ENCODE measurements around the gene DDO.

GRCh38 chr6:110447761-110448160, 32.4 kb upstream of the DDO start:
- no peak for TF ChIP-seq CTCF (IDR thresholded peaks at IDR 0.05; ENCODE audit: poor library complexity, severe bottlenecking)
- TF ChIP-seq MXI1 (conservative IDR thresholded peaks at IDR 0.05; ENCODE audit: poor library complexity, severe bottlenecking), result no peak
- TF ChIP-seq EP300 (conservative IDR thresholded peaks at IDR 0.05; ENCODE audit: poor library complexity, severe bottlenecking), result no peak
- no peak for TF ChIP-seq EZH2 (IDR thresholded peaks at IDR 0.05; ENCODE audit: borderline replicate concordance, insufficient read depth, low read length, poor library complexity, severe bottlenecking)
- TF ChIP-seq REST (IDR thresholded peaks at IDR 0.05; ENCODE audit: borderline replicate concordance), result no peak
- no peak for TF ChIP-seq RAD21 (conservative IDR thresholded peaks at IDR 0.05)
- TF ChIP-seq POLR2AphosphoS5 (IDR thresholded peaks at IDR 0.05), result no peak
- no peak for TF ChIP-seq SMC3 (conservative IDR thresholded peaks at IDR 0.05; ENCODE audit: poor library complexity)

Measured in neural cell (in vitro differentiated cells).